IMR-90 (cell line): ENCODE measurements around the gene OPTC. TPM values are rescaled to one million over a fixed set of nuclear protein-coding genes. Genes with fewer than 3 reads are reported as not detected.

ENCODE experiments used
- ATAC-seq: fragments of 200-7000 bp; cut with Tn5 transposase; 2 replicates; pipeline ENCODE4 v1.9.1; 2020; ENCODE audit warnings: low read depth, mild to moderate bottlenecking, moderate library complexity
- BruUV-seq: library from RNA; stranded (reverse); fragments of 400-500 nt; replicated peaks from 2 replicates; lab custom pipeline; 2021; lab: Mats Ljungman, UMichigan
- CTCF ChIA-PET: fragments of 300-600 bp; formaldehyde crosslinking; extraction: SDS; loops from one replicate; lab custom pipeline; 2021; ENCODE audit warnings: antibody characterized with exemption; lab: Yijun Ruan, JAX
- POLR2A ChIA-PET: fragments of 300-600 bp; sonication (Branson Sonifier 250); formaldehyde crosslinking; loops from one replicate; lab custom pipeline; 2022; ENCODE audit warnings: antibody characterized with exemption; ENCODE audit not compliant: unreplicated experiment; lab: Charles Lee
- DNase-seq: peaks from one replicate; pipeline ENCODE4 v3.0.0; 2013
- H2AFZ ChIP-seq: replicated peaks from 2 replicates; pipeline ENCODE3; 2013; ENCODE audit warnings: low read length, mild to moderate bottlenecking; ENCODE audit not compliant: poor library complexity
- H2AK5ac ChIP-seq: 2 replicates; pipeline ENCODE4 v1.6.1; 2013; ENCODE audit warnings: low read depth, low read length, inconsistent platforms
- H2AK9ac ChIP-seq: replicated peaks from 2 replicates; pipeline ENCODE3; 2013; ENCODE audit warnings: mild to moderate bottlenecking, low read depth, low read length, moderate library complexity; ENCODE audit not compliant: poor library complexity
- H2BK120ac ChIP-seq: 2 replicates; pipeline ENCODE4 v1.6.1; 2013; ENCODE audit warnings: low read depth, low read length, inconsistent platforms
- H2BK15ac ChIP-seq: 3 replicates; pipeline ENCODE4 v1.6.1; 2013; ENCODE audit warnings: low read depth, low read length, inconsistent platforms
- H2BK20ac ChIP-seq: 2 replicates; pipeline ENCODE4 v1.6.1; 2013; ENCODE audit warnings: low read depth, mild to moderate bottlenecking, inconsistent platforms, low read length, moderate library complexity
- H2BK5ac ChIP-seq: 2 replicates; pipeline ENCODE4 v1.6.1; 2013; ENCODE audit warnings: mild to moderate bottlenecking, low read depth, low read length, inconsistent platforms; ENCODE audit not compliant: poor library complexity, severe bottlenecking
- H3K14ac ChIP-seq: replicated peaks from 2 replicates; pipeline ENCODE4 v1.6.1; 2013; ENCODE audit warnings: low read depth, low read length, inconsistent platforms
- H3K18ac ChIP-seq: 2 replicates; pipeline ENCODE4 v1.6.1; 2013; ENCODE audit warnings: low read depth, low read length, control low read depth
- H3K23ac ChIP-seq: 2 replicates; pipeline ENCODE4 v1.6.1; 2013; ENCODE audit warnings: low read depth, low read length, inconsistent platforms
- H3K27ac ChIP-seq: 2 replicates; pipeline ENCODE4 v1.5.1; 2013; ENCODE audit warnings: mild to moderate bottlenecking, control low read depth, low read length; ENCODE audit not compliant: insufficient read depth
- H3K27me3 ChIP-seq: 2 replicates; pipeline ENCODE4 v1.6.1; 2013; ENCODE audit warnings: low read length; ENCODE audit not compliant: control insufficient read depth, insufficient read depth
- H3K36me3 ChIP-seq: 2 replicates; pipeline ENCODE4 v1.6.1; 2013; ENCODE audit warnings: low read length, mixed read lengths; ENCODE audit not compliant: control insufficient read depth, insufficient read depth
- H3K4ac ChIP-seq: 2 replicates; pipeline ENCODE4 v1.6.1; 2013; ENCODE audit warnings: low read depth, low read length, inconsistent platforms
- H3K4me1 ChIP-seq: 2 replicates; pipeline ENCODE4 v1.6.1; 2013; ENCODE audit warnings: low read length, mixed read lengths; ENCODE audit not compliant: control insufficient read depth, insufficient read depth
- H3K4me2 ChIP-seq: 2 replicates; pipeline ENCODE4 v1.6.1; 2013; ENCODE audit warnings: low read depth, mild to moderate bottlenecking, control low read depth, low read length, moderate library complexity
- H3K4me3 ChIP-seq: 2 replicates; pipeline ENCODE4 v1.5.1; 2013; ENCODE audit warnings: low read depth, mild to moderate bottlenecking, control low read depth, low read length, moderate library complexity; ENCODE audit not compliant: insufficient read depth
- H3K56ac ChIP-seq: 2 replicates; pipeline ENCODE4 v1.6.1; 2013; ENCODE audit warnings: low read length, inconsistent platforms; ENCODE audit not compliant: insufficient read depth; ENCODE audit errors: extremely low read depth
- H3K79me1 ChIP-seq, 2 experiments: 2 replicates each; pipeline ENCODE4 v1.6.1; 2013; ENCODE audit warnings: low read length in 2 of 2, inconsistent platforms in 1 of 2, low read depth in 1 of 2
- H3K9ac ChIP-seq: 2 replicates; pipeline ENCODE4 v1.6.1; 2013; ENCODE audit warnings: low read depth, low read length, control low read depth
- H3K9me1 ChIP-seq: 2 replicates; pipeline ENCODE4 v1.6.1; 2013; ENCODE audit warnings: low read length, inconsistent platforms; ENCODE audit not compliant: insufficient read depth
- H3K9me3 ChIP-seq: 2 replicates; pipeline ENCODE4 v1.6.1; 2013; ENCODE audit warnings: low read length; ENCODE audit not compliant: control insufficient read depth, insufficient read depth
- H4K20me1 ChIP-seq: 2 replicates; pipeline ENCODE4 v1.6.1; 2013; ENCODE audit warnings: low read length, inconsistent platforms; ENCODE audit not compliant: insufficient read depth
- H4K5ac ChIP-seq: 2 replicates; pipeline ENCODE4 v1.6.1; 2013; ENCODE audit warnings: mild to moderate bottlenecking, low read depth, low read length, control low read depth
- H4K8ac ChIP-seq, 2 experiments: 2 replicates each; pipeline ENCODE4 v1.6.1; 2013; ENCODE audit warnings: low read depth in 2 of 2, low read length in 2 of 2, control low read depth in 1 of 2, inconsistent platforms in 1 of 2
- H4K91ac ChIP-seq: 2 replicates; pipeline ENCODE4 v1.6.1; 2013; ENCODE audit warnings: low read depth, low read length, inconsistent platforms; ENCODE audit not compliant: insufficient read depth
- BHLHE40 ChIP-seq: fragments of 150-350 bp; IDR thresholded peaks from 2 replicates; pipeline ENCODE4 v1.6.1; 2016; ENCODE audit warnings: mild to moderate bottlenecking, low read depth, low read length
- CEBPB ChIP-seq: IDR thresholded peaks from 2 replicates; pipeline ENCODE4 v1.6.1; 2012; ENCODE audit warnings: low read depth, low read length, improper control_type of control experiment
- CHD1 ChIP-seq: IDR thresholded peaks from 2 replicates; pipeline ENCODE4 v1.6.1; 2012; ENCODE audit warnings: low read depth, low read length, improper control_type of control experiment
- CTCF ChIP-seq: conservative IDR thresholded peaks from 2 replicates; pipeline ENCODE4 v1.5.1; 2012; ENCODE audit warnings: mild to moderate bottlenecking, low read depth, low read length, improper control_type of control experiment
- ELK1 ChIP-seq: fragments of 150-350 bp; IDR thresholded peaks from 2 replicates; pipeline ENCODE4 v1.6.1; 2016; ENCODE audit warnings: low read depth, mild to moderate bottlenecking, low read length, moderate library complexity, borderline replicate concordance
- FOS ChIP-seq: fragments of 150-350 bp; IDR thresholded peaks from 2 replicates; pipeline ENCODE4 v1.6.1; 2016; ENCODE audit warnings: low read depth, low read length
- MAFK ChIP-seq: IDR thresholded peaks from 2 replicates; pipeline ENCODE4 v1.6.1; 2012; ENCODE audit warnings: low read depth, low read length, improper control_type of control experiment
- MAZ ChIP-seq: IDR thresholded peaks from 2 replicates; pipeline ENCODE4 v1.6.1; 2012; ENCODE audit warnings: low read depth, mild to moderate bottlenecking, low read length, improper control_type of control experiment, moderate library complexity, borderline replicate concordance
- MXI1 ChIP-seq: IDR thresholded peaks from 2 replicates; pipeline ENCODE4 v1.6.1; 2012; ENCODE audit warnings: low read depth, mild to moderate bottlenecking, low read length, moderate library complexity, borderline replicate concordance
- NFE2L2 ChIP-seq: fragments of 150-350 bp; IDR thresholded peaks from 2 replicates; pipeline ENCODE4 v1.6.1; 2016; ENCODE audit warnings: low read depth, mild to moderate bottlenecking, low read length
- POLR2A ChIP-seq: IDR thresholded peaks from 2 replicates; pipeline ENCODE4 v1.6.1; 2012; ENCODE audit warnings: mild to moderate bottlenecking, low read depth, low read length
- RAD21 ChIP-seq: IDR thresholded peaks from 2 replicates; pipeline ENCODE4 v1.6.1; 2012; ENCODE audit warnings: low read length, improper control_type of control experiment
- RCOR1 ChIP-seq: IDR thresholded peaks from 2 replicates; pipeline ENCODE4 v1.6.1; 2012; ENCODE audit warnings: mild to moderate bottlenecking, low read length, improper control_type of control experiment; ENCODE audit not compliant: insufficient replicate concordance
- RFX5 ChIP-seq: IDR thresholded peaks from 2 replicates; pipeline ENCODE4 v1.8.0; 2012; ENCODE audit warnings: low read depth, mild to moderate bottlenecking, low read length, moderate library complexity
- SMC3 ChIP-seq: fragments of 150-350 bp; IDR thresholded peaks from 2 replicates; pipeline ENCODE4 v1.6.1; 2016; ENCODE audit warnings: low read depth, mild to moderate bottlenecking, antibody characterized with exemption, low read length, moderate library complexity
- USF2 ChIP-seq: fragments of 150-350 bp; IDR thresholded peaks from 2 replicates; pipeline ENCODE4 v1.6.1; 2017; ENCODE audit warnings: mild to moderate bottlenecking, antibody characterized with exemption, low read length, low read depth
- WGBS, 2 experiments: methylation state at CpG; one replicate each; pipeline versions ENCODE4 v1.1.5 to v1.1.7; 2013; ENCODE audit warnings: missing lambda C conversion rate in 2 of 2; ENCODE audit not compliant: insufficient read length in 1 of 2; ENCODE audit errors: extremely low coverage in 2 of 2; 5-methylcytosine and 5-hydroxymethylcytosine counted together
- dilution Hi-C: fragments of 300-500 bp; cut with HindIII; formaldehyde crosslinking; loops from one replicate; pipeline ENCODE4 v1.14.3; 2018; ENCODE audit warnings: low sequenced_read_pairs; ENCODE audit not compliant: unreplicated experiment
- in situ Hi-C: fragments of 300-500 bp; cut with MboI; formaldehyde crosslinking; loops from 3 replicates; pipeline ENCODE4 v1.14.3; 2019; ENCODE audit warnings: low sequenced_read_pairs, inconsistent platforms, mixed read lengths
- intact Hi-C: fragments of 100-400 bp; cut with micrococcal nuclease; formaldehyde crosslinking; loops from 2 replicates; pipeline ENCODE4 v1.10.0; 2022
- polyA plus RNA-seq, 3 experiments: library from polyadenylated mRNA; depleted of rRNA; stranded (reverse); fragments of >200 nt; gene quantifications; 2 replicates each; pipeline ENCODE4 v1.2.3, GENCODE V29; 2012; ENCODE audit warnings: low replicate concordance in 1 of 3
- total RNA-seq: library from RNA; depleted of rRNA; stranded (reverse); fragments of >200 nt; gene quantifications from 2 replicates; pipeline ENCODE4 v1.2.3, GENCODE V29; 2012

The OPTC gene
- total and polyA plus RNA-seq, 2 of the 4 experiments (the other 2 are of a cell fraction), result not detected

- Histone ChIP-seq H2BK5ac (peak overlapping the region; percentile 97), H4K20me1 (no peaks in the 10 kb centered on the region), H3K79me1 (peaks cover 4 to 11% of the 10 kb centered on the region in 2 experiments; a peak in 1 of 4 replicates), H3K27ac (peak overlapping the region; percentile 29; the same call in 1 of the 2 replicates), H4K91ac (peak overlapping the region; percentile 90), H3K4ac (peak overlapping the region; percentile 92), H3K4me2 (no peak overlapping the region), H3K9me1 (peaks cover 25% of the 10 kb centered on the region), H3K56ac (no peak overlapping the region), H2AFZ (no peak overlapping the region), H4K8ac (peak overlapping the region; percentile 70 to 84; a peak in 3 of 4 replicates), H2BK20ac (peak overlapping the region; percentile 89), H2AK9ac (no peak overlapping the region), H2BK120ac (peak overlapping the region; percentile 97), H3K27me3 (no peaks in the 10 kb centered on the region), H3K36me3 (no peaks in the 10 kb centered on the region), H3K14ac (peak overlapping the region; percentile 69), H3K9me3 (no peaks in the 10 kb centered on the region), H3K4me1 (peaks cover 30% of the 10 kb centered on the region), H3K9ac (no peak overlapping the region), H3K4me3 (no peak overlapping the region), H2BK15ac (peak overlapping the region; percentile 85; the same call in 2 of the 3 replicates), H2AK5ac (peak overlapping the region; percentile 72), H4K5ac (peak overlapping the region; percentile 70; the same call in 1 of the 2 replicates), H3K23ac (no peak overlapping the region), H3K18ac (peak overlapping the region; percentile 38; the same call in 1 of the 2 replicates)
- no TSS peak for BruUV-seq
- intact Hi-C loops, result no loop called here
- TF ChIP-seq SMC3, result no peak
- TF ChIP-seq CEBPB, result no peak
- TF ChIP-seq RFX5, result no peak
- no peak for TF ChIP-seq ELK1
- no peak for TF ChIP-seq MAZ
- TF ChIP-seq RAD21, result no peak
- TF ChIP-seq CHD1, result no peak
- no peak for TF ChIP-seq USF2
- TF ChIP-seq CTCF, result no peak
- no peak for TF ChIP-seq MAFK
- TF ChIP-seq NFE2L2, result no peak
- TF ChIP-seq MXI1, result no peak
- no peak for TF ChIP-seq POLR2A
- no peak for TF ChIP-seq BHLHE40
- no peak for TF ChIP-seq FOS
- no peak for TF ChIP-seq RCOR1
- ChIA-PET CTCF (no interaction called here), POLR2A (no interaction called here)
- in situ Hi-C loops, result no loop called here
- dilution Hi-C loops, result no loop called here
- WGBS, 2 experiments, result no CpG with 5 or more reads among the region's 1 CpG
- ATAC-seq, result no peak
- DNase-seq, result no peak
Observed at GRCh38 chr1:203538726-203539125, 44.8 kb downstream of the OPTC start.
